NCI-H510A (cell line): ENCODE data around the gene GEMIN7.
A peak's percentile ranks its signal among the peaks of the same experiment; 100 is the strongest.
"Not testable (repeated sequence)": the region's sequence is repeated elsewhere in the genome, so short reads cannot be mapped to it uniquely, and the experiment has no call there.

ENCODE experiments used
- DNase-seq: peaks from one replicate; lab custom pipeline; 2025; lab: John Stamatoyannopoulos, UW

Gene GEMIN7

DNA sequence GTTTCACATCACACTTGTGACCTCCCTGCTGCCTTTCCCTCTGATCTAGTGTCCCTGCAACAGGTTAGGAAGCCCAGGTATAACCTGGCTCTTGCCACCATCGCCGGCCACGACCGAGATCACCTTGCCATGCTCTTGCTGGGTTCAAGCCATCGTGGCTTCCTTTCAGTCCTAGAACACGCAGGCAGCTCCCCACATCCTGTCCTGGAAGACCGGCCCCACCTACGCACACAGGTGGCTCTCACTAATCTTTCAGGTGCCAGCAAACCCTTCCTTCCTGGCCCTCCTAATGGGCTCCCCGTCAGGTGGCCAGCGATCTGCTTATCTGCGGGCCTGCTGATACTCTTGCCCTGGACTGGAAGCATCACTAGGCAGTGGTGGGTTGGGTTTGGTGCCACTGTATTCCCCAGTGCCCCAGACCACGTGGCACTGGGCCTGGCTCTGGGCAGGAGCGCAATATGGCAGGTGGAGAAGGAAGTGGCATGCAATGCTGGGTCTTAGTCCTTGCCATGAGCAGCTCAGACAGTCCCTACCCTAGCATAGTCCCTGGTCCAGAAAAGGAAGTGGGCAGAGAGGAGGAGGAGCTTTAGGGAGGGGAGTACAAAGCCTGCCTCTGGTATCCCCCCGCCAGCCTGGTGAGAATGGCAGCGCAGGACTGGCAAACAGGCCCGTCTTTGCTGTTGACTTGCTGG is 25.7 kb downstream of the GEMIN7 start:
- no peak for DNase-seq

DNA sequence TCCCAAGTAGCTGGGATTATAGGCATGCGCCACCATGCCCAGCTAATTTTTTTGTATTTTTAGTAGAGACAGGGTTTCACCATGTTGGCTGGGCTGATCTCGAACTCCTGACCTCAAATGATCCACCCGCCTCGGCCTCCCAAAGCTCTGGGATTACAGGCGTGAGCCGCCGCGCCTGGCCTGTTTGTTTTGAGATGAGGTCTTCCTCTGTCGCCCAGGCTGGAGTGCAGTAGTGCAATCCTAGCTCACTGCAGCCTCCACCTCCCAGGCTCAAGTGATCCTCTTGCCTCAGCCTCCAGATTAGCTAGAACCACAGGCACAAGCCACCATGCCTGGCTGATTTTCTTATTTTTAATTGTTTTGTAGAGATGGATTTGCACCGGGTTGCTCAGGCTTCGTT is 27.3 kb downstream of the GEMIN7 start:
- not testable (repeated sequence) for DNase-seq

DNA sequence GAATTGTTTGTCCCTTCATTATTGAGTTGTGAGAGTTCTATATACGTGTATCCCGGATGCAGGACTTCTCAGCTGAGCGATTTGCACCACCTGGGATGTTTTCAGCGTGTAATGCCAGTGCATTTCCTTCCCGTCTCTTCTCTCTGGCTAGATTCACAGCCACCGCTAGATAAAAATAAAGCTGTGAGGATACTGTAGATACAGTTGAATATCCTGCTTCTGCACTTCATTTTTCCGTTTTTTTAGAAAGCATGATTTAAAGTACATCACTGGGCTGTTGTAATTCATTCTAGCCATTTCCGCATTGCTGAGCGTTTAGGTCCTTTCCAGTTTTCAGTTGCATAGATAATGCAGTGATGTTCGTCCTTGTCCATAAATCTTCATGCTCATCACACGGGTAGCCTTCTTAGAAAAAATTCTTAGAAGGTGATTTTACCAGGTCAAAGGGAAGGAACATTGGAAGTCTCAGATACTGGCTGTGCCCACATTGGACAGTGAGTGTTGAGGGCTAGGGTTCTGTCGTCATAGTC is 28.6 kb downstream of the GEMIN7 start:
- no peak for DNase-seq

GRCh38 chr19:45110851-45111266 is 31.8 kb downstream of the GEMIN7 start:
- DNase-seq, result no peak

- DNase-seq, result no peak
Measured at GRCh38 chr19:45112111-45112827, 33.2 kb downstream of the GEMIN7 start.

DNA sequence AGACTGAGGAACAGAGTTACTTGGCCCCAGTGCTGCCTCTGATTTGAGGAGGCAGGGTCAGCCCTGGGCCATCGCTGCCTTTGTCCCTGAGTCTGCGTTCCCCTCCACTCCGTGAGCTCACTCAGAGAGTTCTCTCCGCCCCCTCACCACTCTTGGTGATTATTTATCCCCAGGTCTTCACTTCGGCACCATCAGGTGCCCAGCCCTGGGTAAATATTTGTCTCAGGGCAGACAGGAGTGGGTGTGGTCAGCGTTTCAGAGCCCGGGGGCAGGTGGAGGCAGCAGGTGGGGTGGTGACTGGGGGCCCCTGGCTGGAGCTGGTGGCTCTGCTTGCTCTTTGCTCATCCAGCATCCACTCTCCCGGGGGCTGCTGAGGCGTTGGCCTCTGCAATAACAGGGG is 34.6 kb downstream of the GEMIN7 start:
- peak; percentile 91 for DNase-seq

GRCh38 chr19:45114116-45114515 is 35.1 kb downstream of the GEMIN7 start:
- DNase-seq, result no peak

DNA sequence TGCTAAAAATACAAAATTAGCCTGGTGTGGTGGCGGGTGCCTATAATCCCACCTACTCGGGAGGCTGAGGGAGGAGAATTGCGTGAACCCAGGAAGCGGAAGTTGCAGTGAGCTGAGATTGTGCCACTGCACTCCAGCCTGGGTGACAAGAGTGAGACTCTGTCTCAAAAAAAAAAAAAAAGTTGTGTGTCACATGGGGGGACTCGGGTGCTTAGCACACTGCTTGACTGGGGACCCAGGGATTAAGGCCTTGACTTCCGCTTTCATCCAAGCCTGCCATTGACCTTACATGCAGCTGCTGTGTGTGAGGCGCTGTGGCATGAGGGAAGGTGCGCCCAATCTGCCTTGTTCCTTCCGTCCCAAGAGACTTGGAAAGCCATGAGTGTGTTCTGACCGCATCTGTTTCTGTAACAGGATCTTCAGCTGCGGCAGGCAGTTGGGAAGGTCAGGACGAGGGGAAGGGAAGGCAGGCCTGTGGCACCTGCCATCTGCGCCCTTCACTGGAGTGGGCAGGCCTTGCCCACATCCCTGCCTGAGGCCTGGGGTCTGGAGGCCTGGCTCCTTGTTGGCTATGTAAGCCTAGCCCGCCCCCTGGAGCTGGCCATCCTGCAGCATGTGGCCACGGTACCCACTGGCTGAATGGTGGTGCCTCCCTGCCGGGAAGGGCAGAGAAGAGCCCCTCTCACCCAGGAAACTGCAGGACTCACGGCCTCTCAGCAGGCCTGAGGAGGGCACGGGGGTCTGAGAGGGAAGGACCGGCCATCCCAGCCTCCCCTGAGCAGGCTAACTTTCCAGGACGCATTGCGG is 37.0 kb downstream of the GEMIN7 start:
- DNase-seq, result peak; percentile 62

DNA sequence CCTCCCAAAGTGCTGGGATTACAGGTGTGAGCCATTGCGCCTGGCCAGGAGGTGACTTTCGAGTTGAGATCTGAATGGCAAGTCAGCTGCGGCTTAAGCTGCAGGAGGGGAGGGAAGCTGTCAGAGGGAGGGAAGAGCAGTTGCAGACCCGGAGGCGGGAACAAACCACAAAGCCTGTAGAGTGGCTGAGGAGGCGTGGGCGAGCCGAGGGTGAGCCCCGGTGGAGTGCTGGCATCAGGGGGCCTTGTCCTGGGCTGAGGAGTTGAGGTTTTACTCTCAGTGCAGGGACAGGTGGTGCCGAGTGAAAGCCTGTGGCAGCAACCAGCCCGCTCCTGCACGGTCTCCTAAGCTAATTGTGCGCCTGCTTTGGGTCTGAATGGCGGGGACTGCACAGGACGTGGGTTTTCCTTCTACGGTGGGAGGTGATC is 38.1 kb downstream of the GEMIN7 start:
- DNase-seq, result peak; percentile 76

- no peak for DNase-seq
Measured at GRCh38 chr19:45117671-45118070, 38.6 kb downstream of the GEMIN7 start.

DNA sequence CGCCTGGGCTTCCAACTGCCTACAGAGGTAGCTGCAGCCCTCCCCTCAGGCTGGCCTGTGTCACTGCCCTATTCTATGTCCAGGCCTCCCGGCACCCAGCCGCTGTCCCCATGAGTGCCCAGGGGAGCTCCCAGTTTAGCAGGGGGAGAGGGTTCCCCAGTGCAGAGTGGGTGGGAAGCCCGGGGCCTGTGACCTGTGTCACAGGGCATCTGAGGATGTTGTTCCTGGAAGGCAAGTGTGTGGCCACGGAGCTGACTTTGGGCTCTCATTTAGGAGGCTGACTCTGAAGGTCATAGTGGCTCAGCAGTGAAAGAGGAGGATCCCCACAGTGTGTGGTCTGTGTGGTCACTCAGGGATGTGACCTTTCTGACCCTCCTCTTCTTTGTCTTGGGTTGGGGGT is 39.0 kb downstream of the GEMIN7 start:
- no peak for DNase-seq

DNA sequence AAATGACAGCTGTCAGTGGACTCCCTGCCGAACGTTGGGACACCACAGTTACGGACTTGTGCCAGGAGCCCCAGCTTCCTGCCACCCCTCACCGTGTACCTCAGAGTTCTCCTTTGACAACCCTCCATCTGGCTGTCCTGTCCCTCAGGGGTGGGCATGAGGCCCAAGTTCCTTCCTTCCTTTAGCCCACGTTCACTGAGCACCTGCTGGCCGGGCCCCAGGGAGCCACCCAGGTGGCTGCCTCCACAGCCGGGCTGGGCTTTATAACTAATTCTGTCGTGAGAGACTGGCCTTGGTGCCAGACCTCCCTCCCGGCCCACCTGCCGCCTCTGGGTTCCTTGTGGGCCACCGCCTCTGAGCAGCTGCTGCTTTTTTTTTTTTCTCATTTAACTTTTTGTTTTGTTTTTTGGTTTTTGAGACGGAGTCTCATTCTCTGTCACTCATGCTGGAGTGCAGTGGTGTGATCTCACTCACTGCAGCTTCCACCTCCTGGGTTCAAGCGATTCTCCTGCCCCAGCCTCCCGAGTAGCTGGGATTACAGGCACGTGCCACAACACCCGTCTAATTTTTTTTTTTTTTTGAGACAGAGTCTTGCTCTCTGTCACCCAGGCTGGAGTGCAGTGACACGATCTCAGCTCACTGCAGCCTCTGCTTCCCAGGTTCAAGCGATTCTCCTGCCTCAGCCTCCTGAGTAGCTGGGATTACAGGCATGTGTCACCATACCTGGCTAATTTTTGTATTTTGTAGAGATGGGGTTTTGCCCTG is 39.7 kb downstream of the GEMIN7 start:
- not testable (repeated sequence) for DNase-seq

- DNase-seq, result no peak
Measured at GRCh38 chr19:45119582-45119981, 40.5 kb downstream of the GEMIN7 start.

DNA sequence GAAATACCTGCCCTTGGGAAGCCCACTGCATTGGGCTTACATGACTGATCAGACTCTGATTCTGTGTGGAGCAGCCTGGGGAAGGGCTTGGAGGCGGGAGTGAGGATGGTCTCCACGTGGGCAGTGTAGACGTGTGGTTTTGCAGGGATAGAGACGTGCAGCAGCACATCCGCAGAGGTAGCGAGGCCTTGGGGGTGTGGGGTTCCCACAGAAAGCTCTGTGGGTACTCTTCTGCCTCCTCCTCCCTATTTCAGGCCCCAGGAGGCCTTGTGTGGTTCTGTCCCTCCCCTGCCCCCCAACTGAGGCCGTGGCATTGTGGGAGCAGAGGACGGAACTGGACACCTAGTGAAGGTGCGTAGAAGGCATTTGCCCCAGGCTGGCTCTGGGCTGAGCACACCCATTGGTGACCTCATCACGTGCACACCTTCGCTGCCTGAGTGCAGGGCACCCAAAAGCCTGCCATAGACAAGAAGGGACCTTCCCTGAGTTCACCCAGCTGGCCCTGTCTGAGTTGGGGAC is 42.8 kb downstream of the GEMIN7 start:
- no peak for DNase-seq

GRCh38 chr19:45122832-45123231 is 43.8 kb downstream of the GEMIN7 start:
- DNase-seq, result no peak

DNA sequence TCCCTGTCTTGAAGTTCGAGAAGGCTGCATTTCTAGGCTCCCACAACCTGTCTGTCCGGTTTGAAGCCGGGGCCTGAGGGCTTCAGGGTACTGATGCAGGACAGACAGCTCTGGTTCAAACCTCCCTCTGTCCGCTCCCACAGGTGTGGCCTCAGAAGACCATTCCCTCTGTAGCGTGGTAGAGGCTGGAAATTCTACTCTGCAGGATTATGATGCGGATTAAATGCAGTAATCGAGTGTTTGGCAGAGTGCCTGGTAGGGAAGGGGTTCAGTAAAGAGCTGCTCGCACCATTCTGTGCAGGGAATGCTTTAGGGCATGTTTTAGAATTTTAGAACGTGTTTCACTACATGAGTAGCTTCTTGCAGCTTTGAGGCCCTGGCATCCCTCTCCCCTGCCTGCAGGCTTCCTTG is 44.4 kb downstream of the GEMIN7 start:
- DNase-seq, result no peak

- no peak for DNase-seq
Measured at GRCh38 chr19:45124021-45124420, 45.0 kb downstream of the GEMIN7 start.

DNA sequence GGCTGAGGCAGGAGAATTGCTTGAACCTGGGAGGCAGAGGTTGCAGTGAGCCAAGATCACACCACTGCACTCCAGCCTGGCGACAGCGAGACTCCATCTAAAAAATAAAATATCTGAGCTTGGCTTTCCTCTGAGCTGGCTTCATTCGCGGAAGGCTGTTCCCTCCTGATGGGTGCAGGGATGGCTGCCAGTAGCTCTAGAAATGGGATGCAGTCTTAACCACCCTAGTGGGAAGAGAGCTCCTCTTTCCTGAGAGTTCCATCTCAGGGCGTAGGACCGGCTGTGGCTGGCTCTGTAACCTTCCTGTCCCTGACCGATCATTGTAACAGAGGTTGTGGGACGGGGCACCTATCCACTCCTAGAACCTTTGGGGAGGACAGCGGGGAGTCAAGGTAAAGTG is 46.3 kb downstream of the GEMIN7 start:
- no peak for DNase-seq

DNA sequence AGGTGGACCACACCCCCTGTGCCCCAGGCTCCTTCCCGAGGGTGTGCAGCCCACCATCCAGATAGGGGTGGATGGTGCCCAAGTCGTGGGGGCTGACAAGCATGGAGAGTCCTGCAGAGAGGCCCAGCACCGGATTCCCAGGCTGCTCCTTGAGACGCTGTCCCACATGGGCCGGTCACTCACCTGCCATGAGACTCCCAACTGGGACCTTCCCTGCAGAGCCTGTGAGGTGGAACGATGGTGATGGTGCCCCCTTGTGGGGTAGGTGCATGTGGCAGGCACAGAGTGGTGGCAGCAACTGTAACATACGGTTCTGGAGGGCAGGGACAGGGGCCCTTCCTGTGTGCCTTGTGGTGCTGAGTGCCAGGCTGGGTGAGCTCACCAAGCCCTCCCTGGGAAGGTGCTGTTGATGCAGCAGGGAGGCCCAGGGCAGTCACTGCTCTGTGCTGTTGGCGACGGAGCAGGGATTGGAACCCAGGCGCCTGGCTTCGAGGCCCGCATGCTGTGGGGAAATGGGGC is 47.0 kb downstream of the GEMIN7 start:
- DNase-seq, result peak; percentile 43

DNA sequence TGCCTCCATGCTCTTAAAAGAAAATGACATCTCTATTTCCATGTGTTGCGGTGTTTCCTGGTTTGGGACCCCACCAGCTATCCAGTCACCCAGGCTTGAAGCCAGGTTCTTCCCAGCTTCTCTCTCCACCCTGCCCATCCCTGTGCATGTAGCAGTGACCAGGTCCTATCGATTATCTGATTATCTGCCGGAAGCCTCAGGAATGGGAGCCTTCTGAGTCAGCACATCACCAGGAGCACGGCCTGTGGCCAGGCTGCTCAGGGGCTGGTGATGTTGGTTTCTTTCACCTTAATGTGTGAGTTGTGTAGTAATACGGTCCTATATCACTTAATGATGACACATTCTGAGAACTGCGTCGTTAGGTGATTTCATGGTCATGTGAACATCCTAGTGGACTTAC is 47.6 kb downstream of the GEMIN7 start:
- DNase-seq, result no peak

- no peak for DNase-seq
Measured at GRCh38 chr19:45128146-45128545, 49.1 kb downstream of the GEMIN7 start.
